Stimulated activated CD8-positive, alpha-beta memory T cell treated with anti-CD3 and anti-CD28 coated beads, Interleukin-7, amount 100 ng/mL, for 4 hours (primary cell): ENCODE measurements around the gene TAF4B.

ENCODE experiments used
- DNase-seq, 2 donors: peaks; one replicate each; pipeline ENCODE4 v3.0.0-alpha.2; 2020; ENCODE audit warnings: low read depth in 2 of 2

Gene TAF4B

GRCh38 chr18:26304511-26304910 lies 78.3 kb downstream of the TAF4B start:
- DNase-seq = no peak

- no peak for DNase-seq
Observed at GRCh38 chr18:26307161-26307773, 81.0 kb downstream of the TAF4B start.

- no peak for DNase-seq
Observed at GRCh38 chr18:26309281-26309680, 83.0 kb downstream of the TAF4B start.

- DNase-seq = no peak
Observed at GRCh38 chr18:26312199-26312598, 86.0 kb downstream of the TAF4B start.

- DNase-seq = no peak
Observed at GRCh38 chr18:26317398-26317797, 91.2 kb downstream of the TAF4B start.

- DNase-seq = no peak
Observed at GRCh38 chr18:26320686-26321085, 94.4 kb downstream of the TAF4B start.

- DNase-seq = no peak
Observed at GRCh38 chr18:26322890-26323653, 96.8 kb downstream of the TAF4B start.

- no peak for DNase-seq
Observed at GRCh38 chr18:26325771-26326170, 99.5 kb downstream of the TAF4B start.

GRCh38 chr18:26327062-26327461 lies 100.8 kb downstream of the TAF4B start:
- DNase-seq = no peak

- DNase-seq = no peak
Observed at GRCh38 chr18:26332991-26333390, 106.7 kb downstream of the TAF4B start.

- DNase-seq = no peak
Observed at GRCh38 chr18:26335156-26335555, 108.9 kb downstream of the TAF4B start.

- DNase-seq = no peak
Observed at GRCh38 chr18:26335571-26336487, 109.6 kb downstream of the TAF4B start.

GRCh38 chr18:26336572-26336971 lies 110.3 kb downstream of the TAF4B start:
- no peak for DNase-seq

GRCh38 chr18:26342646-26343045 lies 116.4 kb downstream of the TAF4B start:
- no peak for DNase-seq

GRCh38 chr18:26350961-26351360 lies 124.7 kb downstream of the TAF4B start:
- DNase-seq = no peak

GRCh38 chr18:26356045-26356785 lies 130.0 kb downstream of the TAF4B start:
- DNase-seq = no peak

GRCh38 chr18:26357960-26358359 lies 131.7 kb downstream of the TAF4B start:
- no peak for DNase-seq

- DNase-seq = no peak
Observed at GRCh38 chr18:26362021-26362420, 135.8 kb downstream of the TAF4B start.

- no peak for DNase-seq
Observed at GRCh38 chr18:26367425-26367824, 141.2 kb downstream of the TAF4B start.

GRCh38 chr18:26370037-26370436 lies 143.8 kb downstream of the TAF4B start:
- no peak for DNase-seq

GRCh38 chr18:26376105-26376504 lies 149.9 kb downstream of the TAF4B start:
- no peak for DNase-seq

- no peak for DNase-seq
Observed at GRCh38 chr18:26378701-26379100, 152.5 kb downstream of the TAF4B start.
